Measurements from ENCODE around the gene RPL36AL. TPM values are rescaled to one million over a fixed set of nuclear protein-coding genes. Genes with fewer than 3 reads are reported as not detected.
"Not testable (repeated sequence)": the region's sequence is repeated elsewhere in the genome, so short reads cannot be mapped to it uniquely, and the experiment has no call there.

Gene RPL36AL
- total RNA-seq, 4 donors from 2014 or later, result 132 to 214 (median 159) TPM

DNA sequence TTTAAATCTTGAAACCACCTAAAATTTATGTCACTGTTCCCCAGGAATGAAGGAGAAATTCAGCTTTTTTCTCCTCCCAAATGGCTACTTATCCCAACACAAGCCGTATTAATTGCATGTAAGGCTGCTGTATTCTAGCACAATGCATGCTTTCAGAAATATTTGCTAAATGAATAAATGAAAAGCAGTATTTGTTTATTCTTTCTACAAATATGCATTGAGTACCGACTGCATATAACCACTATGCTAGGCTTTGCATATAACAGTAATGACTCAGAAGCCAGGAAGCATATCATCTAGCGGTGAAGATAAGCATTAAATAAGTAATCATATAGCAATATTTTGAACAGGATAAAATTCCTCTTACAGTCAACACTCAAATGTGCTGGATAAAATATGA lies 27.4 kb downstream of the RPL36AL start:
- WGBS, 2 donors, result 83% methylated on average over 3 of the region's 3 CpGs
- intact Hi-C loops (cut with DNase I; ENCODE audit: low total_unique reads), result no loop called here
- TF ChIP-seq, protein P1, sequence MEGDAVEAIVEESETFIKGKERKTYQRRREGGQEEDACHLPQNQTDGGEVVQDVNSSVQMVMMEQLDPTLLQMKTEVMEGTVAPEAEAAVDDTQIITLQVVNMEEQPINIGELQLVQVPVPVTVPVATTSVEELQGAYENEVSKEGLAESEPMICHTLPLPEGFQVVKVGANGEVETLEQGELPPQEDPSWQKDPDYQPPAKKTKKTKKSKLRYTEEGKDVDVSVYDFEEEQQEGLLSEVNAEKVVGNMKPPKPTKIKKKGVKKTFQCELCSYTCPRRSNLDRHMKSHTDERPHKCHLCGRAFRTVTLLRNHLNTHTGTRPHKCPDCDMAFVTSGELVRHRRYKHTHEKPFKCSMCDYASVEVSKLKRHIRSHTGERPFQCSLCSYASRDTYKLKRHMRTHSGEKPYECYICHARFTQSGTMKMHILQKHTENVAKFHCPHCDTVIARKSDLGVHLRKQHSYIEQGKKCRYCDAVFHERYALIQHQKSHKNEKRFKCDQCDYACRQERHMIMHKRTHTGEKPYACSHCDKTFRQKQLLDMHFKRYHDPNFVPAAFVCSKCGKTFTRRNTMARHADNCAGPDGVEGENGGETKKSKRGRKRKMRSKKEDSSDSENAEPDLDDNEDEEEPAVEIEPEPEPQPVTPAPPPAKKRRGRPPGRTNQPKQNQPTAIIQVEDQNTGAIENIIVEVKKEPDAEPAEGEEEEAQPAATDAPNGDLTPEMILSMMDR (IDR thresholded peaks at IDR 0.05), result no peak
- TF ChIP-seq POLR2A (IDR thresholded peaks at IDR 0.05), result no peak
- no peak overlapping the region for H3K4me3 ChIP-seq (ENCODE audit: low read depth, poor library complexity, severe bottlenecking)
- DNase-seq (ENCODE audit: low spot score in 2 of 2), result no peak

DNA sequence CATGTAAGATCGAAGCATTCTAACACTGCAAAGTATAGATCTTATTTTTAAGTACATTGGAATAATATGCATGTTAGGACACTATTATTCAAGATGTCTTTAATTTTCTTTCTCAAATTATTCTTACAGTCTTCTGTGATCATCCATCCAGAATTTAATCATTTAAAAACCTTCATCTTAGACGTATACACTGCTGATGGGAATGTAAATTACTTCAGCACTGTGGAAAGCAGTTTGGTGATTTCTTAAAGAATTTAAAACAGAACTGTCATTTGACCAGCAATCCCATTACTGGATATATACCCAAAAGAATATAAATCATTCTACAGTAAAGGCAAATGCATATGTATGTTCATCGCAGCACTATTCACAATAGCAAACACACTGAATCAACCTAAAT lies 31.0 kb downstream of the RPL36AL start:
- intact Hi-C loops (cut with DNase I; ENCODE audit: low total_unique reads), result no loop called here
- no peak for DNase-seq (ENCODE audit: low spot score in 2 of 2)
- no peak overlapping the region for H3K4me3 ChIP-seq (ENCODE audit: low read depth, poor library complexity, severe bottlenecking)
- WGBS, 2 donors, result 82 to 86% methylated on average over 3 of the region's 3 CpGs
- TF ChIP-seq POLR2A (IDR thresholded peaks at IDR 0.05), result no peak
- TF ChIP-seq, protein P1 (IDR thresholded peaks at IDR 0.05), result no peak

DNA sequence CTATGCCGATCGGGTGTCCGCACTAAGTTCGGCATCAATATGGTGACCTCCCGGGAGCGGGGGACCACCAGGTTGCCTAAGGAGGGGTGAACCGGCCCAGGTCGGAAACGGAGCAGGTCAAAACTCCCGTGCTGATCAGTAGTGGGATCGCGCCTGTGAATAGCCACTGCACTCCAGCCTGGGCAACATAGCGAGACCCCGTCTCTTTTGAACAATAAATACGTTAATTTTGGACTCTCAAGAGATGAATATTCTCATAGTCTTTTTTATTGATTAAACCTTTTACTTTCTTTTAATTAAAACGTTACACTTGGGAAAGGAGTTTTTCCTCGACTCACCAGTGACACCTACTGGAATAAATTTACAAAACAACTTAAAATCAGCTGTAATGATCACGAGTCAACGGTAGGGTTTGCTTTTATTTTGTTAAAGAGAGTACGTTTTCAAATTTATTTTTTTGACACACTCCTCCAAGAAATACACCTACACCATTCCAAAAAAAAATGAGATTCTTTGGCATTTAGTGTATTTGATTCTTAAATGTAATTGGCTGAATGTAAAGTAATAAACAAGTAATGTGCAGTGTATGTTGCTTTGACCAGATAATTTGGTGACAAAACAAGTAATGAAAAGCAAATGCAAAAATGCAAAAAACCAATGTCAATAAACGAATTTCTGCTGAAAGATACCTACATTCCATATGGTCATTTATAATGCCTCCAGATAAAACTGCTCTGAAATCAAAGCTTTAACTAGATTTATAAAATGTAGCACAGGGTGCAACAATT lies 33.6 kb downstream of the RPL36AL start:
- WGBS, 2 donors, result 2% methylated on average over 11 to 13 of the region's 21 CpGs
- intact Hi-C loops (cut with DNase I; ENCODE audit: low total_unique reads), result no loop called here
- DNase-seq (ENCODE audit: low spot score in 2 of 2), result peak in 1 of 2 donors; percentile 86
- no peak overlapping the region for H3K4me3 ChIP-seq (ENCODE audit: low read depth, poor library complexity, severe bottlenecking)
- TF ChIP-seq POLR2A (IDR thresholded peaks at IDR 0.05), result no peak
- TF ChIP-seq, protein P1 (IDR thresholded peaks at IDR 0.05), result peak in 1 of 3 donors; percentile 11

DNA sequence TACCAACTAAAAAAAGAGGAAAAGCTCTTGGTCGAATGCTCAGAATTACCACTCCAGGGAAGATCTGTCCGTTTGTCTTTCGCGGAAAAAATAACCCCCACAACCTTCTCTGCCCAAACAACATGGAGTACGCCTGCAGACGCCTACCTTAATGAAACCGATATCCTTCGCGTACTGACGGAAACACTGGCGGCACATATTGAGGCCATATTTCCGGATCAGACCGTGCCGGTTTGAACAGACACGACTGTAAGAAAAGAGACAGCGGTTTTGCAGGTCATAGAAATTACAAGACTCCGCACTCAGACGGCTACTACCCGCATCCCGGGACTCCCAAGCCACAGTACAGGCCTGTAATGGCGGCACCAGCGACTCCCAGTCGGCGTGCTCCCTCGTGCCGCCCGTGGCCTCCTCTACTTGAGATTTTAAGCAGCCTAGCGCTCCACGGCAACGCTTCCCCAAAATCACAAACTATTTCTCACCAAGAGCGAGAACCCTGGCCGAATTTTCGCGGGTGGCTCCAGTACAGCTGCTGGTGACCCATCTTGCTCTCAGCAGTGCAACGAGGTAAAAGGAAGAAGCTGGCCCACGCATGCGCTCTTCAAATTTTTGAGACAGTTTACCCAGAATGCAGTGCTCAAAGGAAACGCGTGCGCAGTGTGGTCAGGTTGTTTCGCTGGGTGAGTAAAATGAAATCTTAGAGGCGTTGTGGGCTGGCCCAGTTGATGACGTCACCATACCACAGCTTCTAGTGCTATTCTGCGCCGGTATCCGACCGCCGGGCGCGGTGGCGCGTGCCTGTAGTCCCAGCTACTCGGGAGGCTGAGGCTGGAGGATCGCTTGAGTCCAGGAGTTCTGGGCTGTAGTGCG lies 34.4 kb downstream of the RPL36AL start, which contains the start of gene RPS29:
RPS29 (minus strand) TSS at position 578 of the 870 bp plus-strand sequence; CDS start at position 544, 34 bp downstream.
- H3K4me3 ChIP-seq (ENCODE audit: low read depth, poor library complexity, severe bottlenecking), result peak within 1 kb of the TSS; percentile 97
- intact Hi-C loops (cut with DNase I; ENCODE audit: low total_unique reads), result no loop called here
- peak; percentile 98 to 99 for DNase-seq (ENCODE audit: low spot score in 2 of 2)
- TF ChIP-seq POLR2A (IDR thresholded peaks at IDR 0.05), result peak in 1 of 2 donors; percentile 42
- TF ChIP-seq, protein P1 (IDR thresholded peaks at IDR 0.05), result no peak
- 0 to 1% methylated on average over 43 to 45 of the region's 55 CpGs for WGBS, 2 donors

DNA sequence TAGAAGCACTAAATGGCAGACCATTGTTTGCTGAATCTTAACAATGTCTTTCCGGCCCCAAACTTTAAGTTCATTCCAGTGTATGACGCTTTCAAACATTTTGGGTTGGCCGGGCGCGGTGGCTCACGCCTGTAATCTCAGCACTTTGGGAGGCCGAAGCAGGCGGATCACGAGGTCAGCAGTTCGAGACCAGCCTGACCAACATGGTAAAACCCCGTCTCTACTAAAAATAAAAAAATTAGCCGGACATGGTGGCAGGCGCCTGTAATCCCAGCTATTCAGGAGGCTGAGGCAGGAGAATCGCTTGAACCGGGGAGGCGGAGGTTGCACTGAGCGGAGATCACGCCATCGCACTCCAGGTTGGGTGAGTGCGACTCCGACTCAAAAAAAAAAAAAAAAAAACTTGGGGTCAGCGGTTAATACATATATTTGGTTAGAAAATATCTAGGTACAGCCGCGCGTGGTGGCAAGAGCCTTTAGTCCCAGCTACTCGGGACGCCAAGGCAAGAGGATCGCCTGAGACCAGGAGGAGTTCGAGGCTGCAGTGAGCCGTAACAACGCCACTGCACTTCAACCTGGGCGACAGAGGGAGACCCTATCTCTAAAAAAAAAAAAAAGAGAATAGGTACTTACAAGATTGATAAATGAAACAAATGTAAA lies 35.3 kb downstream of the RPL36AL start:
- 12 to 21% methylated on average over 32 of the region's 32 CpGs for WGBS, 2 donors
- H3K4me3 ChIP-seq (ENCODE audit: low read depth, poor library complexity, severe bottlenecking), result peak overlapping the region; percentile 97
- intact Hi-C loops (cut with DNase I; ENCODE audit: low total_unique reads); DNase-seq (ENCODE audit: low spot score in 2 of 2): not testable (repeated sequence)
